Hematopoietic multipotent progenitor cell treated with erythropoietin and hydrocortisone succinate and interleukin-3 and kit ligand, for 4 days (in vitro differentiated cells): Measurements from ENCODE around the gene PNMA1.
"Not testable (repeated sequence)": the region's sequence is repeated elsewhere in the genome, so short reads cannot be mapped to it uniquely, and the experiment has no call there.

ENCODE experiments used
- DNase-seq: peaks from one replicate; pipeline ENCODE4 v3.0.0-alpha.2; 2015

PNMA1 gene

DNA sequence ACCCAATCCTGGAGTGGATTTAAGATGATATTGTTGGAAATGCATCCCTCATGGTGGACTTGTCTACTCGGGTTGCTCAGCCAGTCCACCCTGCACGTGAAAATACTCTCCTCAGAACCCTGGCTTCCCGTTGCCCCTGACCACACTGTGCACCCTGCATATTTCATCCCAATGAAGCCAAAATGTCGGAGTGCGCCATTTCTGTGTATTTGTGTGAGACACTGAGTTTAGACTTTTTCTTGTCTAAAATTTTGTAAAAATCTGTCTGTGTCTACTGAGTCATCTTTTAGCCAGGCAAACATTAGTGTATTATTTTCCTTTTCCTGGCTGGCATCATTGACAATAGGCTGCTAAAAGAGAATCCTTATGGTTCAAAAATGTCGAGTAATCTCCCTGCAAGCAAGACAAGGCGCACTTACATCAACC lies 485 bp upstream of the PNMA1 start:
- no peak for DNase-seq

- no peak for DNase-seq
Measured at GRCh38 chr14:73713206-73713802, 880 bp downstream of the PNMA1 start.

DNA sequence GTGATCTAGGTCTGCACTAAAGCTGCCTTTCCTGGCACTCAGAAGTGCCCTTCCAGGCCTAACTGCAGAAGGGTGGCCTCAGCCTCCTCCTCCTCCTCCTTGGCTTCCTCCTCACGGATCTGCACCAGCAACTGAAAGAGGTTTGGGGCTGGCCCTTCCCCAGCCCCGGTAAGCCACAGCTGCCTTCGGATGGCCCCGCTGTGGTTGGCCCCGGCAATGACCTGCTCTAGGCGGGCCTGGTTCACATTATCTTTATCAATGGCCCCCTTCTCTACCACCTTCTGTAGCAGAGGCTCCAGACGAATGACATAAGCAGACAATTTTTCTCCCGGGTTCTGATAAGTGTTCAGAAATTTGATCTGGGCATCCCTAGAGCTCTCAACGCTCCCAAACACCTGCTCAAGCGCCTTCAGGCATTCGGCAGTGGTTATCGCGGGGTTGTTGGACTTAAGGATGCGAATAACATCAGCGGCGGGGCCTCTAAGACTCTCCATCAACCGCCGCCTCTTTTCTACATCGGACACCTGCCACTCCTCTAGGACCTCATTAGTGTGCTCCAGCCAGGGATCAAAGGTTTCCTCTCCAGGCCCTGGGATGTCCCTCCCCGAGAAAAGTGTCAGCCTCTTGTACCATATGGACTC lies 1.5 kb downstream of the PNMA1 start:
- peak; percentile 70 for DNase-seq

GRCh38 chr14:73712071-73712506 lies 2.1 kb downstream of the PNMA1 start:
- peak; percentile 43 for DNase-seq

DNA sequence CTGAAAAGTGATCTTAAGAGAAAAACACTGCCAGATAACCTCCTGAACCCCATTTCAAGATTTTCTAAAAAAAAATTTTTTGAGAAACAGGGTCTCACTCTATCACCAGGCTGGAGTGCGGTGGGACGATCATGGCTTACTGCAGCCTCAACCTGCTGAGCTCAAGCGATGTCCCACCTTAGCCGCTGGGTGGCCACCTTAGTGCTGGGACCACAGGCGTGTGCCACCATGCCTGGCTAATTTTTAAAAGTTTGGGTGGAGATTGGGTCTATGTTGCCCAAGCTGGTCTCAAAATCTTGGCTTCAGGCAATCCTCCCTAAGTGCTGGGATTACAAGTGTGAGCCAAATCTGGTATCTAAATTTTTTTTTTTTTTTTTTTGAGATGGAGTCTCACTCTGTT lies 3.4 kb downstream of the PNMA1 start:
- DNase-seq = no peak

DNA sequence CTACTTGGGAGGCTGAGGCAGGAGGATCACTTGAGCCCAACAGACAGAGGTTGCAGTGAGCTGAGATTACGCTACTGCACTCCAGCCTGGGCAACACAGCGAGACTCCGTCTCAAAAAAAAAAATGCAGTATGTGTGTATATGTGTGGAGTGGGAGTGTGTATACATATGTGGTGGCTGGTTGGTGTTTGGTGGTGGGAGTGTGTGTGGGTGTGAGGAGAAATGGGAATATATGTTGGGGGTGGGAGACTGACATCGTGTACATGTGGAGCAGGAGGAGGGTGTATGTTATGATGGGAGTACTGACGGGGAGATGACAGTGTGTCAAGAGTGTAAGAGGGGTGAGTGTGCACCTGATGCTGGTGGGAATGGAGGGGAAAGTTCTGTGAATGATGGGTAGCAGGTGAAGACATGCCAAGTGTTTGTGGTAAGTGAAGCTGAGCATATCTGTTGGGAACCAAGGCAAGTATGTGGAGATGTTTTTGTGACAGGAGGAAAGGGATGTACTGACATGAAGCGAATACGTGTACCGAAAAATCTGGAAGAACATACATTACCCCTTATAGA lies 4.2 kb downstream of the PNMA1 start:
- DNase-seq = no peak

DNA sequence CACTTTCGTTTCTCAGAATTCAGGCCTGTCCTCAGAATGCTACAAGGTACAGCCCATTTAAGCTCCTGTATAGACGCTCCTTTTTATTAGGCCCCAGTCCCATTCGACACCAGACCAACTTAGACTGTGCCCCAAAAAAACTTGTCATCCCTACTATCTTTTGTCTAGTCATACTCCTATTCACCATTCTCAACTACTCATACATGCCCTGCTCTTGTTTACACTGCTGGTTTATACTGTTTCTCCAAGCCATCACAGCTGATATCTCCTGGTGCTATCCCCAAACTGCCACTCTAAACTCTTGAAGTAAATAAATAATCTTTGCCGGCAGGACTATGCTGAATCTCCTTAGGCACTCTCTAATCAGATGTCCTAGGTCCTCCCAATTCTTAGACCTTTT lies 6.1 kb downstream of the PNMA1 start:
- DNase-seq = not testable (repeated sequence)

- no peak for DNase-seq
Measured at GRCh38 chr14:73700325-73700724, 13.9 kb downstream of the PNMA1 start.

DNA sequence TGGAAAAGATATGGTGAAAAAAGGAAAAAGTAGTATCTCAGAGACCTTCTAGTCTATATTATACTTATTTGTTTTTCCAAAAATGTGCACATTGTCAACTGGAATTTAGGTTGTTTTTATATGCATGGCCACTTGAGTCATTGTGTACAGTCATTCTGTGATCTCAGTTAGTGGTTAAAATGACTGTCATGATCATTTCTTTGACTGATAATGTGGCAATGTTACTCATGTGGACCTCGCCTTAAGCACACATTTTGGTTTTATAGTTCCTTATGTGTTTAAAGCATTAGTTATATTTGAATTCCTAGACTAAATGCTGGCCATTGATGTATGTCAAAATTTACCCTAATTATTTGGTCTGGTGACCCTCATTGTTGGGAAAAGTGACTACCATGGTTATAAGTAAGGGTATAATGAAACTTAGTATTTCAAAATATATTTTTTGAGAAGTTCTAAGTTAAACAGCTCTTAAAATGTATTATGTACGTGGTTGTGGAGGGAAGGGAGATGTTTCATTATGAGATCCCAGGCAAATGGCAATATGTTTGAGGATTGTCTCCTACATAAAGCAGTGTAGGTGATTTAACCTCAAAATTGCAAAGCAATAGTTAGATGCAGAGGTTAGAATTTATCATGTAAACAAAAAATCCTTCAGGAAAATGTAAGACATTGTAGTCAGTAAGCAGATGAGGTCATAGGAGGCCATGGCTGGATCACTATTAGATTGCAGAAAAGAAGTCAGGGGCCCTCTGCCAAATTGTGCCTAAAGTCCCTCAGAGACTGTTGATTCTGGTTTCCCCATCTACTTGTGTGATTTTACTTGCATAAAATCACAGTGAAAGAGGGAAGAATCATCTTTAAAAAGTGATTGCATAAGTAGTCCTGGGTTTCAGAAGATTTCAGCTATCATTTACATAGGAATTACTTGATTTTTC lies 17.5 kb downstream of the PNMA1 start:
- DNase-seq = peak; percentile 61

DNA sequence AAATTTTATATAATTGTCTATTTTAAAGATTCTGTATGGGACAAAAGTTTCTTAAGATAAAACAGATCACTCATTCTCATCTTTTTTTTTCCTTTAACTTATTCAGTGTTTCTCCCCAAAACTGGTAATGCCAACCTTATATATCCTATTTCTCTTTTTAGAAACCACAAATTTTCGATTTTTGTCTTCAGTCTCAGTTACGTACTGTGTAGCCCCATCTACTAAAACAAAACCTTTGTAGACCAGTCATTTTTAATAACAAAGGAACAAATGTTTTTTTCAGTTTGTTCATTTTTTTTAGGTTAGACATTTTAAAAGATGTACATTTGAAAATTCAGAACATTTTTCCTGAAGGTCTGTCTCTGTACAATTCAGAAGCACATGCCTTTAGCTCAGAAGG lies 18.2 kb downstream of the PNMA1 start:
- no peak for DNase-seq

- no peak for DNase-seq
Measured at GRCh38 chr14:73695082-73695481, 19.1 kb downstream of the PNMA1 start.

DNA sequence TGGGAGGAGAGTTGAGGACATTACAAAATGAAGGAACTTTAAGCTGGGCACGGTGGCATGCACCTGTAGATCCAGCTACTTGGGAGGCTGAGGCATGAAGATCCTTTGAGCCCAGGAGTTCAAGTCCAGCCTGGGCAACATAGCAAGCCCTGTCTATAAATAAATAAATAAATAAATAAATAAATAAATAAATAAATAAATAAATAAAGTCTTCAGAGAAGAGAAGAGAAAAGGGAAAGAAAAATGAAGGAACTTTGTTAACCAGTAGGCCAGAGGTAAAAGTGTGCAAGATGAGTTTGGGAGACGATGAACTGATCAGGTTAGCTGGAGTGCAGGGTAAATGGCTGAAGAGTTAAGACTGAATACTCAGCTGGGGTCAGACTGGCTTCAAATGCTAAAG lies 20.1 kb downstream of the PNMA1 start:
- no peak for DNase-seq

- DNase-seq = no peak
Measured at GRCh38 chr14:73686901-73687300, 27.3 kb downstream of the PNMA1 start.

DNA sequence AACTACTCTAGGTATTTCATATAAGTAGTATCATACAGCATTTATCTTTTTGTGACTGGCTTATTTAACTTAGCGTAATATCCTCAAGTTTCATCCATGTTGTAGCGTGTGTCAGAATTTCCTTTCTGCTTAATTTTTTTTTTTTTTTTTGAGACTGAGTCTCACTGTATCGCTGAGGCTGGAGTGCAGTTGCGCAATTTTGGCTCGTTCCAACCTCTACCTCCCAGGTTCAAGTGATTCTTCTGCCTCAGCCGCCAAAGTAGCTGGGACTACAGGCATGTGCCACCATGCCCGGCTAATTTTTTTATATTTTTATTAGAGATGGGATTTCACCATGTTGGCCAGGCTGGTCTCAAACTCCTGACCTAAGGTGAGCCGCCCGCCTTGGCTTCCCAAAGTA lies 28.9 kb downstream of the PNMA1 start:
- DNase-seq = no peak

DNA sequence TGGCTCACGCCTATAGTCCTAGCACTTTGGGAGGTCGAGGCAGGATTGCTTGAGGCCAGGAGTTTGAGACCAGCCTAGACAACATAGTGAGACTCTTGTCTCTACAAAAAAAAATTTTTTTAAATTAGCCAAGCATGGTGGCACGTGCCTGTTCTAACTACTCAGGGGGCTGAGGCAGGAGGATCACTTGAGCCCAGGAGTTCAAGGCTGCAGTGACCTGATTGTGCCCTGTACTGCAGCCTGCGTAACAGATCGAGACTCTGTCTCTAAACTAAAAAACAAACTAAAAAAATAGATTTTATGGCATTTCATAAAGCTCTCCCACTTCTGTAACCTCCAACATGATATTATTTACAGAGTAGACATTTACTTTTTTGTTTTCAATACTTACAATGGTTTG lies 29.6 kb downstream of the PNMA1 start:
- no peak for DNase-seq

DNA sequence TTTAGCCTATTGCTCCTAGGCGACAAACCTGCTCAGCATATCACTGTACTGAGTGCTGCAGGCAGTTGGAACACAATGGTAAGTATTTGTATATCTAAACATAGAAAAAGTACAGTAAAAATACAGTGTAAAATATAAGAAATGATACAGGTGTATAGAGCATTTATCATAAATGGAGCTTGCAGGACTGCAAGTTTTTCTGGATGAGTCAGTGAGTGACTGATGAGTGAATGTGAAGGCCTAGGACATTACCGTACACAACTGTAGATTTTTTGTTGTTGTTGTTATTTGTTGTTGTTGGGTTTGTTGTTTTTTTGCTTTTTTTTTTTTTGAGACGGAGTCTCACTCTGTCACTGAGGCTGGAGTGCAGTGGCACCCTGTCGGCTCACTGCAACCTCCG lies 33.4 kb downstream of the PNMA1 start:
- no peak for DNase-seq

- no peak for DNase-seq
Measured at GRCh38 chr14:73678698-73679097, 35.5 kb downstream of the PNMA1 start.

DNA sequence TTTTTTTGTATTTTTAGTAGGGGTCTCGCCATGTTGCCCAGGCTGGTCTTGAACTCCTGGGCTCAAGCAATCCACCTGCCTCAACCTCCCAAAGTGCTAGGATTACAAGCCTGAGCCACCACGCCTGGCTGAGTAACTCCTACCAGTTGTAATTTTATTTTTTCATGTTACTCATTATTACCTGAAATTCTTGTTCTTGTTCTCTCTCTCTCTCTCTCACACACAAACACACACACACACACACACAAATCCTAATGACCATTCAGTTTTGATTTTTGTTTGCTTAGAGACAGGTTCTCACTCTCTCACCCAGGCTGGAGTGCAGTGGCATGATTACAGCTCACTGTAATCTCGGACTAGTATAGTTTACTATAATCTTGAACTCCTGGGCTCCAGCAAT lies 39.2 kb downstream of the PNMA1 start:
- DNase-seq = no peak

- no peak for DNase-seq
Measured at GRCh38 chr14:73667854-73668253, 46.3 kb downstream of the PNMA1 start.

GRCh38 chr14:73666583-73666982 lies 47.6 kb downstream of the PNMA1 start:
- DNase-seq = peak; percentile 8

GRCh38 chr14:73665130-73665529 lies 49.1 kb downstream of the PNMA1 start:
- DNase-seq = peak; percentile 6

DNA sequence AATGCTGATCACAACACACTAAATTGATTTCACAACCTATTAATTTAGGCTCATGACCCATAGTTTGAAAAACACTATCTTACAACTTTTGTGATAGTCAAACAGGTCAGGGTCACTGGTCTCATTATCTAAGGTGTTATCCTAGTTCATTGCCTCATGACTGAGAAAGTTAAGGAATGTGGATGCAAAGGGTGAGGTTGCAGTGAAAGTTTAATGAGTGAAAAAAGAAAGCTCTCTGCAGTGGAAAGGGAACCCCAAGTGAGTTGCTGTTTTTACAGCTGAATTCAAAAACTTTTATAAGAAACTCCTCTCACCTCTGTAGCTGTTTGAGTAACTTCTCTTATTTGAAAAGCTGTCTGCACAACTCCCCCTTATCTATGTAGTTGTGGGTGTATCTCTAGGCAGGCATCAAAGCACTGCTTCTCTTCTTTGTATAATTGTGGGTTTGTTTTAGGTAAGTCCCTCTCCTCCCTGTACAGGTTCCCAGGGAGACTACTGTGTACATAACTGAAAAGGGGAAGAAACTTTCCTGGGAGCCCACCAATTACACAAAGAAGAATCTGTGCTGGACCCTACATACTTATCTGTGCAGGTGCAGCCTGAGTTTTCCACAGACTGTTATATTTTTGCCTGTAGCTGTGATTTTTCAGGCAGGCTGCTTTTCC lies 50.5 kb downstream of the PNMA1 start:
- peak; percentile 30 for DNase-seq

DNA sequence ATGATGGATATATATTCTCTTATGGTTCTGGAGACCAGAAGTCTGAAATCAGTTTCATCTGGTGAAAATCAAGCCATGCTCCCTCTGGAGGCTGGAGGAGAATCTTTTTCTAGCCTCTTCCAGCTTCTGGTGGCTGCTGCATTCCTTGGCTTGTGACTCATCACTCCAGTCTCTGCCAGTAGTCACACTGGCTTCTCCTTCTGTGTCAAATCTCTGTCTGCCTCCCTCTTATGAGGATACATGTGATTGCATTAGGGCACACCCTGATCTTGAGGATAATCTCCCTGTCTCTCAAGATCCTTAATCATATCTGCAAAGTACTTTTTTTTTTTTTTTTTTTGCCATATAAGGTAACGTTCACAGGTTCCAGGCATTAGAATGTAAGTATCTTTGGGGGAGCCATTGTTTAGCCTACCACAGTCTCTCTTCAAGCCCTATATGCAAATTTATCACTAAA lies 51.7 kb downstream of the PNMA1 start:
- peak; percentile 50 for DNase-seq
